ENCODE results near the gene TASL.

The TASL gene

DNA sequence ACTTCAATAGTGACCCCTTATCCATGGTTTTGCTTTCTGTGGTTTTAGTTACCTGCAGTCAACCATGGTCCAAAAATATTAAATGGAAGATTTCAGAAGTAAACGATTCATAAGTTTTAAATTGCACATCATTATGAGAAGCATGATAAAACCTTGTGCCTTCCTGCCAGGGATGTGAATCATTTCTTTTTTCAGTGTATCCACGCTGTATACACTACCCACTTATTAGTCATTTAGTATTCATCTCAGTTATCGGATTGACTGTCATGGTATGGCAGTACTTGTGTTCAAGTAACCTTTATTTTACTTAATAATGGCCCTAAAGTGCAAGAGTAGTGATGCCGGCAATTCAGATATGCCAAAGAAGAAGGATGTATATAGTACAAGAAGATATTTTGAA lies 37.7 kb upstream of the TASL start:
- TF ChIP-seq CEBPB (IDR thresholded peaks at IDR 0.05) (no peak), NFIC (IDR thresholded peaks at IDR 0.05) (no peak), EGR1 (IDR thresholded peaks at IDR 0.05) (no peak), EP300 (IDR thresholded peaks at IDR 0.05; ENCODE audit: borderline replicate concordance) (no peak), TCF12 (IDR thresholded peaks at IDR 0.05; ENCODE audit: low read depth) (no peak), CREB1 (IDR thresholded peaks at IDR 0.05; ENCODE audit: low read depth) (no peak), TEAD4 (IDR thresholded peaks at IDR 0.05) (no peak), ZBTB7A (IDR thresholded peaks at IDR 0.05; ENCODE audit: low read depth) (no peak), YY1 (IDR thresholded peaks at IDR 0.05; ENCODE audit: low read depth) (no peak), FOXM1 (IDR thresholded peaks at IDR 0.05; ENCODE audit: borderline replicate concordance, low read depth) (no peak), RAD21 (IDR thresholded peaks at IDR 0.05; ENCODE audit: low read depth) (no peak), TAF1 (IDR thresholded peaks at IDR 0.05; ENCODE audit: low read depth) (no peak)
- TF ChIP-seq, protein P1, sequence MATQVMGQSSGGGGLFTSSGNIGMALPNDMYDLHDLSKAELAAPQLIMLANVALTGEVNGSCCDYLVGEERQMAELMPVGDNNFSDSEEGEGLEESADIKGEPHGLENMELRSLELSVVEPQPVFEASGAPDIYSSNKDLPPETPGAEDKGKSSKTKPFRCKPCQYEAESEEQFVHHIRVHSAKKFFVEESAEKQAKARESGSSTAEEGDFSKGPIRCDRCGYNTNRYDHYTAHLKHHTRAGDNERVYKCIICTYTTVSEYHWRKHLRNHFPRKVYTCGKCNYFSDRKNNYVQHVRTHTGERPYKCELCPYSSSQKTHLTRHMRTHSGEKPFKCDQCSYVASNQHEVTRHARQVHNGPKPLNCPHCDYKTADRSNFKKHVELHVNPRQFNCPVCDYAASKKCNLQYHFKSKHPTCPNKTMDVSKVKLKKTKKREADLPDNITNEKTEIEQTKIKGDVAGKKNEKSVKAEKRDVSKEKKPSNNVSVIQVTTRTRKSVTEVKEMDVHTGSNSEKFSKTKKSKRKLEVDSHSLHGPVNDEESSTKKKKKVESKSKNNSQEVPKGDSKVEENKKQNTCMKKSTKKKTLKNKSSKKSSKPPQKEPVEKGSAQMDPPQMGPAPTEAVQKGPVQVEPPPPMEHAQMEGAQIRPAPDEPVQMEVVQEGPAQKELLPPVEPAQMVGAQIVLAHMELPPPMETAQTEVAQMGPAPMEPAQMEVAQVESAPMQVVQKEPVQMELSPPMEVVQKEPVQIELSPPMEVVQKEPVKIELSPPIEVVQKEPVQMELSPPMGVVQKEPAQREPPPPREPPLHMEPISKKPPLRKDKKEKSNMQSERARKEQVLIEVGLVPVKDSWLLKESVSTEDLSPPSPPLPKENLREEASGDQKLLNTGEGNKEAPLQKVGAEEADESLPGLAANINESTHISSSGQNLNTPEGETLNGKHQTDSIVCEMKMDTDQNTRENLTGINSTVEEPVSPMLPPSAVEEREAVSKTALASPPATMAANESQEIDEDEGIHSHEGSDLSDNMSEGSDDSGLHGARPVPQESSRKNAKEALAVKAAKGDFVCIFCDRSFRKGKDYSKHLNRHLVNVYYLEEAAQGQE (IDR thresholded peaks at IDR 0.05; ENCODE audit: low read depth) = no peak
- TF ChIP-seq, protein P2, sequence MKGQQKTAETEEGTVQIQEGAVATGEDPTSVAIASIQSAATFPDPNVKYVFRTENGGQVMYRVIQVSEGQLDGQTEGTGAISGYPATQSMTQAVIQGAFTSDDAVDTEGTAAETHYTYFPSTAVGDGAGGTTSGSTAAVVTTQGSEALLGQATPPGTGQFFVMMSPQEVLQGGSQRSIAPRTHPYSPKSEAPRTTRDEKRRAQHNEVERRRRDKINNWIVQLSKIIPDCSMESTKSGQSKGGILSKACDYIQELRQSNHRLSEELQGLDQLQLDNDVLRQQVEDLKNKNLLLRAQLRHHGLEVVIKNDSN (IDR thresholded peaks at IDR 0.05) = no peak
- TF ChIP-seq, protein P3, sequence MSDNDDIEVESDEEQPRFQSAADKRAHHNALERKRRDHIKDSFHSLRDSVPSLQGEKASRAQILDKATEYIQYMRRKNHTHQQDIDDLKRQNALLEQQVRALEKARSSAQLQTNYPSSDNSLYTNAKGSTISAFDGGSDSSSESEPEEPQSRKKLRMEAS (IDR thresholded peaks at IDR 0.05) = no peak

DNA sequence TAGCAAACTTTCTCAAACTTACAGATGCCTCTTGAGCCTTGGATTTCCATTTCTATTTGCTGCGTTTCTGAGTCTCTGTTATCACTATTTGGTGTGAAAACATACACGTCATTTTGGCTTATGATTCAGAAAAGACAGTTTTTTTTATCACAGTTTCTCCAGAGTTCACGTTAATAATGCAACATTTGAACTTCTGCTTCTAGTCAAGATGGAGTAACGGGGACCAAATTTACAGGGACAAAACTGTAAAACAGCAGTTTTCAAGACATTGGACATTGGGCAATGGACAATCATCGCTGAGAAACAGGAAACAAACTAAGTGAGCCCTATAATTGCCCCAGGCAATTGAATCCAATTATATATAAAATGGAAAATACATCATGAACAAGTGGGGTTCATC lies 36.2 kb upstream of the TASL start:
- TF ChIP-seq RAD21 (IDR thresholded peaks at IDR 0.05; ENCODE audit: low read depth) = no peak
- TF ChIP-seq ZBTB7A (IDR thresholded peaks at IDR 0.05; ENCODE audit: low read depth) = no peak

DNA sequence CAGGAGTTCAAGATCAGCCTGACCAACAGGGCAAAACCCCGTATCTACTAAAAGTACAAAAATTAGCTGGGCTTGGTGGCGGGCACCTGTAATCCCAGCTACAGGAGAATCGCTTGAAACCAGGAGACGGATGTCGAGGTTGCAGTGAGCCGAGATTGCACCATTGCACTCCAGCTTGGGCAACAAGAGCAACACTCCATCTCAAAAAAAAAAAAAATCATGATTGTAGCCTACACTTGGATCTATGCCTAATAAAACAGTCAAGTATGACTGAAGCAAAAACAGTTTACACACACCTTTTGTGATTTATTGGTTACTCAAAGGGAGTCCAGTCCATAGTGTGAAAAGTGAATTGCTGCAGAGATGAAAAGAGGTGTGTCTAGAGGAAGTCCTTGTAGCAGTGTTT lies 34.7 kb upstream of the TASL start:
- TF ChIP-seq EGR1 (IDR thresholded peaks at IDR 0.05) (no peak), CREB1 (IDR thresholded peaks at IDR 0.05; ENCODE audit: low read depth) (no peak), YY1 (IDR thresholded peaks at IDR 0.05; ENCODE audit: low read depth) (no peak), RAD21 (IDR thresholded peaks at IDR 0.05; ENCODE audit: low read depth) (no peak), CEBPB (IDR thresholded peaks at IDR 0.05) (no peak), EP300 (IDR thresholded peaks at IDR 0.05; ENCODE audit: borderline replicate concordance) (no peak), TEAD4 (IDR thresholded peaks at IDR 0.05) (no peak), TAF1 (IDR thresholded peaks at IDR 0.05; ENCODE audit: low read depth) (no peak), NFIC (IDR thresholded peaks at IDR 0.05) (no peak)
- TF ChIP-seq, protein P3 (IDR thresholded peaks at IDR 0.05) = no peak
- TF ChIP-seq, protein P2 (IDR thresholded peaks at IDR 0.05) = no peak

DNA sequence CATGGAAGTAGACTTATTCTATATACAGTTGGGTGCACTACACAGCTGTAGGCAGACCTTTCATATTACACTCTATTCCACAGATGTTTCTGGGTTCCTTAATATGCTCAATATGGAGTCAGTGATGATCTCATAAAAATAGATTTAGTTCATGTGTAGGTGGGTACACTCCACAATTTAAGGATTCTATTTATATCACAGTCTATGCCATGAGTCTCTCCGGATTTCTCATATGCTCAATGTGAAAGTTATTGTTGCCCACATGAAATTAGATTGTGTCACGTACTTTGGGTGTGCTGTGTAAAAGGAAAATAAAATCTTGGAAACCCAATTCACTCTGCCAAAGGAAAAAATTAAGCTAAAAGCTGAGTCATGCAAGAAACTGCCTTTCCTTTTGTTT lies 32.5 kb upstream of the TASL start:
- no peak for TF ChIP-seq ZBTB7A (IDR thresholded peaks at IDR 0.05; ENCODE audit: low read depth)
- no peak for TF ChIP-seq TCF12 (IDR thresholded peaks at IDR 0.05; ENCODE audit: low read depth)
- TF ChIP-seq EP300 (IDR thresholded peaks at IDR 0.05; ENCODE audit: borderline replicate concordance) = no peak
- TF ChIP-seq TAF1 (IDR thresholded peaks at IDR 0.05; ENCODE audit: low read depth) = no peak
- TF ChIP-seq EGR1 (IDR thresholded peaks at IDR 0.05) = no peak
- TF ChIP-seq, protein P2 (IDR thresholded peaks at IDR 0.05) = no peak

DNA sequence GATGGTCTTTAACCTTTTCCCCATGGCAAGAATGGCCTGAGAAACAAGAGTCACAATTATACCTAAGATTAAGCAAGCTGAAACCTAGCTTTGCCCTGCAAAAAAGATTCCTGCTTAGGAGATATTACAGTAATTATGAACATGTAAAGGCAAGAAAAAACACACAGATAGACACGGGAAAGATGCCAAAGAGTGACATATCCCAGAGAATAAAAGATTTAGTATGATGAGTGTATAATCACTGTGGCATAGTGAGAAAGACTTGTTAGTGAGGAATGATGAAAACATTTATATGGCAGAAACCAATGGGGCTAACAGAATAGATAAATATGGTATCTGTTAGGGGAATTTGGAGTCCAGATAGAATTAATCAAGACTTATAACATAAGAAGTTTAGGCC lies 29.6 kb upstream of the TASL start:
- TF ChIP-seq NFIC (IDR thresholded peaks at IDR 0.05) (no peak), FOXM1 (IDR thresholded peaks at IDR 0.05; ENCODE audit: borderline replicate concordance, low read depth) (no peak), YY1 (IDR thresholded peaks at IDR 0.05; ENCODE audit: low read depth) (no peak), RAD21 (IDR thresholded peaks at IDR 0.05; ENCODE audit: low read depth) (no peak), CEBPB (IDR thresholded peaks at IDR 0.05) (no peak), TEAD4 (IDR thresholded peaks at IDR 0.05) (no peak), CREB1 (IDR thresholded peaks at IDR 0.05; ENCODE audit: low read depth) (no peak), EGR1 (IDR thresholded peaks at IDR 0.05) (no peak), ZBTB7A (IDR thresholded peaks at IDR 0.05; ENCODE audit: low read depth) (no peak), EP300 (IDR thresholded peaks at IDR 0.05; ENCODE audit: borderline replicate concordance) (no peak)
- TF ChIP-seq, protein P2 (IDR thresholded peaks at IDR 0.05) = no peak
- TF ChIP-seq, protein P3 (IDR thresholded peaks at IDR 0.05) = no peak

DNA sequence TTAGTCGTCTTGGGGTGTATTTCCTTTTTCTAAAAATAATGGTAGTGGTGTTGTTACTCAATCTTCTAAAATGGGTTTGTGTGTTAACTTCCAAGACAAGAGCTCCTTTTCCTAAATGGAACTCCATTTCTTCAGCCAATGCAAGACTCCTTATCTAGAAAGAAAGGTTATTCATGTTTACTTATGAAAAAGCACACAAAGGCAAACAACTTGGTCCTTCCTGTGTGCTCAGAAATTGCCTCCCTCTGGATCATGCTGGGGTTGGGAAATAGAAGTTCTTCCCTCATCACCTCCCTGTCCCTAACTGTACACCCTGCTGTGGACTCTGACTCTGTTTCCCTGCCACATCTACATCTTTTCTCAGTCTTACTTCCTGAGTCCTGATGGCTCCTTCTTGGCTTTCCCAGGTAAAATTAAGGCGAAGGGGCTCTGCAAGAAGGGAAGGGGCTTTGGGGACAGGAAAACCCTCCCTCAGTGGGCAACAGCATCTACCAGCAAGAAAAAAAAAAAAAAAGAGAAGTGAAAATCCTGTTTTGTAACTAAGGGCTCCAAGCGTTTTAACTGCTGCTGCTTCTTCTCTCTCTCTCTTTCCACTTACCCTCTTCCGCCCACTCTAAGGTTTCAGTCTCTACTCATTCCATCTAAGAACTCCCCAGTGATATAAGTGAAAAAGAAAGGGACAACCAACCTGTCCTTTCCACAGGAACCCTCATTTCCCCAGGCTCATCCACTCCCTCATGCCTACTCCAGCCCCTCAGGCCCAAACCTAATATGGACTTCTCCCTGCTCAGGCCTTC lies 19.8 kb upstream of the TASL start:
- TF ChIP-seq RAD21 (IDR thresholded peaks at IDR 0.05; ENCODE audit: low read depth) = no peak
- TF ChIP-seq TAF1 (IDR thresholded peaks at IDR 0.05; ENCODE audit: low read depth) = no peak
- no peak for TF ChIP-seq CREB1 (IDR thresholded peaks at IDR 0.05; ENCODE audit: low read depth)
- TF ChIP-seq YY1 (IDR thresholded peaks at IDR 0.05; ENCODE audit: low read depth) = no peak
- TF ChIP-seq FOXM1 (IDR thresholded peaks at IDR 0.05; ENCODE audit: borderline replicate concordance, low read depth) = no peak
- TF ChIP-seq EP300 (IDR thresholded peaks at IDR 0.05; ENCODE audit: borderline replicate concordance) = no peak
- no peak for TF ChIP-seq ZBTB7A (IDR thresholded peaks at IDR 0.05; ENCODE audit: low read depth)
- TF ChIP-seq, protein P2 (IDR thresholded peaks at IDR 0.05) = no peak
- no peak for TF ChIP-seq EGR1 (IDR thresholded peaks at IDR 0.05)
- TF ChIP-seq CEBPB (IDR thresholded peaks at IDR 0.05) = no peak
- TF ChIP-seq, protein P3 (IDR thresholded peaks at IDR 0.05) = no peak
- no peak for TF ChIP-seq TEAD4 (IDR thresholded peaks at IDR 0.05)
- TF ChIP-seq, protein P1 (IDR thresholded peaks at IDR 0.05; ENCODE audit: low read depth) = no peak
- no peak for TF ChIP-seq NFIC (IDR thresholded peaks at IDR 0.05)
- TF ChIP-seq TCF12 (IDR thresholded peaks at IDR 0.05; ENCODE audit: low read depth) = no peak
